Measurements from ENCODE around the gene ZNF717. TPM values are rescaled to one million over a fixed set of nuclear protein-coding genes. Genes with fewer than 3 reads are reported as not detected.

Gene ZNF717
- total and polyA plus RNA-seq, 2 of the 4 experiments (the other 2 are of a cell fraction): 6.0 to 14.3 TPM

- no peak overlapping the region for H2AK5ac ChIP-seq (ENCODE audit: low read depth, low read length)
- no peak overlapping the region for H2BK5ac ChIP-seq (ENCODE audit: low read depth, low read length, poor library complexity, severe bottlenecking)
- no peaks in the 10 kb centered on the region for H3K9me1 ChIP-seq (ENCODE audit: insufficient read depth, low read length)
- no peak overlapping the region for H4K8ac ChIP-seq (ENCODE audit: low read depth in 2 of 2, low read length in 2 of 2)
- in situ Hi-C loops (cut with MboI; ENCODE audit: low sequenced_read_pairs): no loop called here
- no peak overlapping the region for H3K18ac ChIP-seq (ENCODE audit: low read depth, low read length)
- H2BK15ac ChIP-seq (ENCODE audit: low read depth, low read length): no peak overlapping the region
- DNase-seq (peak; percentile 10), ATAC-seq (ENCODE audit: low read depth) (no peak)
- no peak overlapping the region for H2AK9ac ChIP-seq (replicated peaks; ENCODE audit: low read depth, low read length, poor library complexity)
- H3K4me2 ChIP-seq (ENCODE audit: low read depth, low read length): no peak overlapping the region
- H3K4me1 ChIP-seq (ENCODE audit: control insufficient read depth, insufficient read depth, low read length): no peaks in the 10 kb centered on the region
- no peak overlapping the region for H4K91ac ChIP-seq (ENCODE audit: insufficient read depth, low read depth, low read length)
- ChIA-PET POLR2A (ENCODE audit: unreplicated experiment) (no interaction called here), CTCF (no interaction called here)
- H3K23ac ChIP-seq (ENCODE audit: low read depth, low read length): no peak overlapping the region
- H3K9me3 ChIP-seq (ENCODE audit: control insufficient read depth, insufficient read depth, low read length): peaks cover 73% of the 10 kb centered on the region
- no peaks in the 10 kb centered on the region for H4K20me1 ChIP-seq (ENCODE audit: insufficient read depth, low read length)
- no peaks in the 10 kb centered on the region for H3K27me3 ChIP-seq (ENCODE audit: control insufficient read depth, insufficient read depth, low read length)
- H3K4me3 ChIP-seq (ENCODE audit: insufficient read depth, low read depth, low read length): no peak overlapping the region
- no peak overlapping the region for H2BK120ac ChIP-seq (ENCODE audit: low read depth, low read length)
- no peak overlapping the region for H2BK20ac ChIP-seq (ENCODE audit: low read depth, low read length)
- TF ChIP-seq RAD21 (IDR thresholded peaks at IDR 0.05; ENCODE audit: low read length) (no peak), CTCF (conservative IDR thresholded peaks at IDR 0.05; ENCODE audit: low read depth, low read length) (no peak), CHD1 (IDR thresholded peaks at IDR 0.05; ENCODE audit: low read depth, low read length) (no peak), BHLHE40 (IDR thresholded peaks at IDR 0.05; ENCODE audit: low read depth, low read length) (no peak), FOS (IDR thresholded peaks at IDR 0.05; ENCODE audit: low read depth, low read length) (no peak), MAZ (IDR thresholded peaks at IDR 0.05; ENCODE audit: borderline replicate concordance, low read depth, low read length) (no peak), MXI1 (IDR thresholded peaks at IDR 0.05; ENCODE audit: borderline replicate concordance, low read depth, low read length) (no peak), SMC3 (IDR thresholded peaks at IDR 0.05; ENCODE audit: low read depth, low read length) (no peak), NFE2L2 (IDR thresholded peaks at IDR 0.05; ENCODE audit: low read depth, low read length) (no peak), RFX5 (IDR thresholded peaks at IDR 0.05; ENCODE audit: low read depth, low read length) (no peak), ELK1 (IDR thresholded peaks at IDR 0.05; ENCODE audit: borderline replicate concordance, low read depth, low read length) (no peak), RCOR1 (IDR thresholded peaks at IDR 0.05; ENCODE audit: insufficient replicate concordance, low read length) (no peak), CEBPB (IDR thresholded peaks at IDR 0.05; ENCODE audit: low read depth, low read length) (no peak), USF2 (IDR thresholded peaks at IDR 0.05; ENCODE audit: low read depth, low read length) (no peak), MAFK (IDR thresholded peaks at IDR 0.05; ENCODE audit: low read depth, low read length) (no peak), POLR2A (IDR thresholded peaks at IDR 0.05; ENCODE audit: low read depth, low read length) (no peak)
- H3K79me1 ChIP-seq (ENCODE audit: low read depth in 1 of 2, low read length in 2 of 2): no peaks in the 10 kb centered on the region
- H2AFZ ChIP-seq (replicated peaks; ENCODE audit: low read length, poor library complexity): no peak overlapping the region
- intact Hi-C loops (cut with micrococcal nuclease): no loop called here
- no peak overlapping the region for H3K4ac ChIP-seq (ENCODE audit: low read depth, low read length)
- dilution Hi-C loops (cut with HindIII; ENCODE audit: low sequenced_read_pairs, unreplicated experiment): no loop called here
- no peak overlapping the region for H3K56ac ChIP-seq (ENCODE audit: extremely low read depth, insufficient read depth, low read length)
- H3K36me3 ChIP-seq (ENCODE audit: control insufficient read depth, insufficient read depth, low read length): peaks cover 17% of the 10 kb centered on the region
- no peak overlapping the region for H3K14ac ChIP-seq (replicated peaks; ENCODE audit: low read depth, low read length)
- WGBS, 2 experiments (ENCODE audit: extremely low coverage in 2 of 2, insufficient read length in 1 of 2): no CpG with 5 or more reads among the region's 7 CpGs
- H3K9ac ChIP-seq (ENCODE audit: low read depth, low read length): no peak overlapping the region
- H4K5ac ChIP-seq (ENCODE audit: low read depth, low read length): no peak overlapping the region
- H3K27ac ChIP-seq (ENCODE audit: insufficient read depth, low read length): no peak overlapping the region
- no TSS peak for BruUV-seq (replicated peaks)
These were observed 47.4 kb downstream of the ZNF717 start for GRCh38 chr3:75737831-75738493.
